ENCODE data around the gene ERN1. TPM values are rescaled to one million over a fixed set of nuclear protein-coding genes. Genes with fewer than 3 reads are reported as not detected.

Gene ERN1
- total RNA-seq, 1 experiment from 2014 or later, result 13.5 TPM

- no peaks in the 10 kb centered on the region for H3K9me2 ChIP-seq (replicated peaks; ENCODE audit: low read length)
- ChIA-PET POLR2A (ENCODE audit: unreplicated experiment) (interaction anchor here (0.6 kb wide), 1 partner anchor 47 kb away, joined by 3 read pairs; no protein-coding TSS in a partner anchor), CTCF (interaction anchor here (2.6 kb wide), 1 partner anchor 134 kb away, joined by 29 read pairs; no protein-coding TSS in a partner anchor)
- H4K20me1 ChIP-seq (ENCODE audit: low read length), result 0 out of 2 replicates have a peak, but pooled peaks cover 4% of the 10 kb centered on the region
- ATAC-seq, result peak; percentile 1; the same call in 1 of the 2 replicates
- intact Hi-C loops (cut with micrococcal nuclease), result loop anchor here (5.0 kb wide), 1 partner anchor 115 kb away; the partner anchor contains the start of gene TEX2
- peak; percentile 52 for DNase-seq
- H3K9ac ChIP-seq (ENCODE audit: low read length), result peak overlapping the region; percentile 97
- no peaks in the 10 kb centered on the region for H3K9me3 ChIP-seq (ENCODE audit: low read length)
- H3K27me3 ChIP-seq (ENCODE audit: low read length), result no peaks in the 10 kb centered on the region
- TF ChIP-seq EZH2 (IDR thresholded peaks at IDR 0.05; ENCODE audit: low read length, unreplicated experiment), result no peak
- TF ChIP-seq, protein P1, sequence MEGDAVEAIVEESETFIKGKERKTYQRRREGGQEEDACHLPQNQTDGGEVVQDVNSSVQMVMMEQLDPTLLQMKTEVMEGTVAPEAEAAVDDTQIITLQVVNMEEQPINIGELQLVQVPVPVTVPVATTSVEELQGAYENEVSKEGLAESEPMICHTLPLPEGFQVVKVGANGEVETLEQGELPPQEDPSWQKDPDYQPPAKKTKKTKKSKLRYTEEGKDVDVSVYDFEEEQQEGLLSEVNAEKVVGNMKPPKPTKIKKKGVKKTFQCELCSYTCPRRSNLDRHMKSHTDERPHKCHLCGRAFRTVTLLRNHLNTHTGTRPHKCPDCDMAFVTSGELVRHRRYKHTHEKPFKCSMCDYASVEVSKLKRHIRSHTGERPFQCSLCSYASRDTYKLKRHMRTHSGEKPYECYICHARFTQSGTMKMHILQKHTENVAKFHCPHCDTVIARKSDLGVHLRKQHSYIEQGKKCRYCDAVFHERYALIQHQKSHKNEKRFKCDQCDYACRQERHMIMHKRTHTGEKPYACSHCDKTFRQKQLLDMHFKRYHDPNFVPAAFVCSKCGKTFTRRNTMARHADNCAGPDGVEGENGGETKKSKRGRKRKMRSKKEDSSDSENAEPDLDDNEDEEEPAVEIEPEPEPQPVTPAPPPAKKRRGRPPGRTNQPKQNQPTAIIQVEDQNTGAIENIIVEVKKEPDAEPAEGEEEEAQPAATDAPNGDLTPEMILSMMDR (conservative IDR thresholded peaks at IDR 0.05; ENCODE audit: low read depth, low read length), result no peak
- no peak for TF ChIP-seq EZH2phosphoT487 (IDR thresholded peaks at IDR 0.05; ENCODE audit: borderline replicate concordance, low read length)
- peaks cover 15% of the 10 kb centered on the region for H3K4me1 ChIP-seq (ENCODE audit: insufficient read depth, low read length)
- H3K4me3 ChIP-seq (ENCODE audit: low read length), result peak overlapping the region; percentile 81
- no TSS peak for BruUV-seq (replicated peaks)
- peaks cover 10% of the 10 kb centered on the region for H3K36me3 ChIP-seq (ENCODE audit: low read depth, low read length)
- peak overlapping the region; percentile 79 for H3K27ac ChIP-seq (ENCODE audit: low read length)
- no peak overlapping the region for H2AFZ ChIP-seq (ENCODE audit: low read length)
- H3F3A ChIP-seq (ENCODE audit: low read length, unreplicated experiment), result peaks cover 30% of the 10 kb centered on the region
- peaks cover 13% of the 10 kb centered on the region for H3K79me2 ChIP-seq (ENCODE audit: low read length)
- peak overlapping the region; percentile 86 for H3K4me2 ChIP-seq (ENCODE audit: low read length)
Measured at GRCh38 chr17:64147110-64148016, 17.4 kb upstream of the ERN1 start.

DNA sequence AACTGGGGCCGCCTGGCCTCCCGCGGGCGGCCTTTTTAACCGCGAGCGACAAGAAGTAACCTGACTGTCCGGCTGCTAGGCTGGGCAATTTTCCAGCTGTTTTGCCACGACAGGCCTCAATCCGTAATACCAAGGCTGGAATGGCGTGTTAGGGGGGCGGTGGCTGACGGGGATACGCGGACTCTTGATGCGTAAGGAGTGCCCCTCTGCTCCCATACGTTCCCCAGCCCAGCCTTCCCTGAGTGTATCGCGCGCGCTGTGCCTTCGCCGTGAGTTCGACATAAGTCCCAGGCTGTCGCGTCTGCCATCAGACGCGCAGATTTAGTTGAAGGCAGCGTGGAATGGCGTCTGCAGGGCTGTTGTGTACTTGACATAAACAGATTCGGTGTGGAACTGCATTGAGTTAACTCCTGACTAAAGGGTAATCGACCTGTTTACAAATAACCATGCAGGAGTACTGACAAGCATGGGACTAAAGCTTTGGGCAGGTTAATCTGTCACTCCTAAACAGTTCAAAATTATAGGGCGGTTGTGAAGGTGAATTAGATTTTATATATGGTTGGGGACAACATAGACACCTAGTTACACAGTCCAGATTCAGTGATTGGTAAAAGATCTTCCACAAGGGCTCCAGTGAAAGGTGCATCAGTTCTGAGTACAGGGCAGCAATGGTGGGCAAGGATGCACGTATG is 16.6 kb upstream of the ERN1 start:
- DNase-seq (peak; percentile 45), ATAC-seq (peak; percentile 11)
- no peaks in the 10 kb centered on the region for H3K9me2 ChIP-seq (replicated peaks; ENCODE audit: low read length)
- peak overlapping the region; percentile 97 for H3K9ac ChIP-seq (ENCODE audit: low read length)
- H3K4me2 ChIP-seq (ENCODE audit: low read length), result peak overlapping the region; percentile 86
- 0 out of 2 replicates have a peak, but pooled peaks cover 4% of the 10 kb centered on the region for H4K20me1 ChIP-seq (ENCODE audit: low read length)
- POLR2A ChIA-PET (ENCODE audit: unreplicated experiment), result no interaction called here
- no peak for TF ChIP-seq EZH2 (IDR thresholded peaks at IDR 0.05; ENCODE audit: low read length, unreplicated experiment)
- intact Hi-C loops (cut with micrococcal nuclease), result loop anchor here (5.0 kb wide), 1 partner anchor 116 kb away; the partner anchor contains the start of gene TEX2
- H3F3A ChIP-seq (ENCODE audit: low read length, unreplicated experiment), result peaks cover 30% of the 10 kb centered on the region
- H3K27ac ChIP-seq (ENCODE audit: low read length), result peak overlapping the region; percentile 79
- no peak overlapping the region for H2AFZ ChIP-seq (ENCODE audit: low read length)
- CTCF ChIA-PET, result interaction anchor here (1.6 kb wide), 1 partner anchor 135 kb away, joined by 14 read pairs; no protein-coding TSS in a partner anchor
- H3K79me2 ChIP-seq (ENCODE audit: low read length), result peaks cover 13% of the 10 kb centered on the region
- peaks cover 10% of the 10 kb centered on the region for H3K36me3 ChIP-seq (ENCODE audit: low read depth, low read length)
- H3K27me3 ChIP-seq (ENCODE audit: low read length), result no peaks in the 10 kb centered on the region
- H3K4me3 ChIP-seq (ENCODE audit: low read length), result peak overlapping the region; percentile 81
- H3K9me3 ChIP-seq (ENCODE audit: low read length), result no peaks in the 10 kb centered on the region
- H3K4me1 ChIP-seq (ENCODE audit: insufficient read depth, low read length), result peaks cover 15% of the 10 kb centered on the region
- BruUV-seq (replicated peaks), result no TSS peak

Data from PC-3 (cell line).